Astrocyte (in vitro differentiated cells and primary cell): ENCODE results near the gene PANX2. TPM values are rescaled to one million over a fixed set of nuclear protein-coding genes. Genes with fewer than 3 reads are reported as not detected.

Experiments
- DNase-seq: peaks from one replicate; pipeline ENCODE4 v3.0.0-alpha.2; 2010; ENCODE audit warnings: low read depth
- FAIRE-seq: peaks from 2 replicates; lab custom pipeline; 2011; peaks lifted over from hg19 to GRCh38; lab: Jason Lieb, UNC
- H2AFZ ChIP-seq: 2 replicates; pipeline ENCODE4 v1.6.0; 2012; ENCODE audit warnings: low read depth, low read length, inconsistent platforms
- H3K27ac ChIP-seq: 2 replicates; pipeline ENCODE4 v1.5.1; 2011; ENCODE audit warnings: low read depth, low read length, inconsistent platforms
- H3K27me3 ChIP-seq: 2 replicates; pipeline ENCODE4 v1.6.0; 2011; ENCODE audit warnings: low read length, inconsistent platforms; ENCODE audit not compliant: insufficient read depth
- H3K36me3 ChIP-seq: 2 replicates; pipeline ENCODE4 v1.5.1; 2011; ENCODE audit warnings: low read length, inconsistent platforms; ENCODE audit not compliant: insufficient read depth
- H3K4me1 ChIP-seq: 2 replicates; pipeline ENCODE4 v1.5.1; 2011; ENCODE audit warnings: low read length, inconsistent platforms; ENCODE audit not compliant: insufficient read depth
- H3K4me2 ChIP-seq: 2 replicates; pipeline ENCODE4 v1.6.0; 2012; ENCODE audit warnings: low read length, inconsistent platforms
- H3K4me3 ChIP-seq: 2 replicates; pipeline ENCODE4 v1.5.1; 2011; ENCODE audit warnings: low read depth, mild to moderate bottlenecking, low read length, inconsistent platforms; ENCODE audit not compliant: insufficient read depth
- H3K79me2 ChIP-seq: 2 replicates; pipeline ENCODE4 v1.6.0; 2012; ENCODE audit warnings: mild to moderate bottlenecking, low read length, inconsistent platforms; ENCODE audit not compliant: insufficient read depth
- H3K9ac ChIP-seq: 2 replicates; pipeline ENCODE4 v1.6.0; 2012; ENCODE audit warnings: mild to moderate bottlenecking, low read length, inconsistent platforms
- H3K9me3 ChIP-seq: 2 replicates; pipeline ENCODE4 v1.5.1; 2012; ENCODE audit warnings: low read depth, mild to moderate bottlenecking, low read length, inconsistent platforms; ENCODE audit not compliant: insufficient read depth
- H4K20me1 ChIP-seq: 2 replicates; pipeline ENCODE4 v1.6.0; 2012; ENCODE audit warnings: low read length, inconsistent platforms; ENCODE audit not compliant: insufficient read depth
- H3K27ac Mint-ChIP-seq: one replicate; pipeline ENCODE4 v1.8.0; 2021; ENCODE audit warnings: mild to moderate bottlenecking, mixed read lengths; ENCODE audit not compliant: unreplicated experiment
- H3K27me3 Mint-ChIP-seq: one replicate; pipeline ENCODE4 v1.8.0; 2021; ENCODE audit warnings: low read depth, mixed read lengths; ENCODE audit not compliant: unreplicated experiment
- H3K36me3 Mint-ChIP-seq: one replicate; pipeline ENCODE4 v1.8.0; 2021; ENCODE audit warnings: low read depth, mixed read lengths; ENCODE audit not compliant: unreplicated experiment
- H3K4me1 Mint-ChIP-seq: one replicate; pipeline ENCODE4 v1.8.0; 2021; ENCODE audit warnings: low read depth, mixed read lengths; ENCODE audit not compliant: unreplicated experiment
- H3K4me3 Mint-ChIP-seq: one replicate; pipeline ENCODE4 v1.8.0; 2021; ENCODE audit warnings: mild to moderate bottlenecking, moderate library complexity, mixed read lengths; ENCODE audit not compliant: unreplicated experiment
- H3K9me3 Mint-ChIP-seq: one replicate; pipeline ENCODE4 v1.8.0; 2021; ENCODE audit warnings: mild to moderate bottlenecking, mixed read lengths; ENCODE audit not compliant: unreplicated experiment
- CTCF ChIP-seq: IDR thresholded peaks from 2 replicates; pipeline ENCODE4 v1.5.1; 2011; ENCODE audit warnings: low read depth, mild to moderate bottlenecking, inconsistent platforms, low read length, moderate library complexity; ENCODE audit not compliant: insufficient read depth
- EZH2 ChIP-seq: IDR thresholded peaks from 2 replicates; pipeline ENCODE4 v1.6.1; 2012; ENCODE audit warnings: mild to moderate bottlenecking, low read length, inconsistent platforms; ENCODE audit not compliant: insufficient read depth
- total RNA-seq: library from RNA; stranded (reverse); gene quantifications from 2 replicates; pipeline ENCODE4 v1.2.1, GENCODE V29; 2021

PANX2 gene
- total RNA-seq, 1 donor from 2014 or later, result 2.3 TPM

DNA sequence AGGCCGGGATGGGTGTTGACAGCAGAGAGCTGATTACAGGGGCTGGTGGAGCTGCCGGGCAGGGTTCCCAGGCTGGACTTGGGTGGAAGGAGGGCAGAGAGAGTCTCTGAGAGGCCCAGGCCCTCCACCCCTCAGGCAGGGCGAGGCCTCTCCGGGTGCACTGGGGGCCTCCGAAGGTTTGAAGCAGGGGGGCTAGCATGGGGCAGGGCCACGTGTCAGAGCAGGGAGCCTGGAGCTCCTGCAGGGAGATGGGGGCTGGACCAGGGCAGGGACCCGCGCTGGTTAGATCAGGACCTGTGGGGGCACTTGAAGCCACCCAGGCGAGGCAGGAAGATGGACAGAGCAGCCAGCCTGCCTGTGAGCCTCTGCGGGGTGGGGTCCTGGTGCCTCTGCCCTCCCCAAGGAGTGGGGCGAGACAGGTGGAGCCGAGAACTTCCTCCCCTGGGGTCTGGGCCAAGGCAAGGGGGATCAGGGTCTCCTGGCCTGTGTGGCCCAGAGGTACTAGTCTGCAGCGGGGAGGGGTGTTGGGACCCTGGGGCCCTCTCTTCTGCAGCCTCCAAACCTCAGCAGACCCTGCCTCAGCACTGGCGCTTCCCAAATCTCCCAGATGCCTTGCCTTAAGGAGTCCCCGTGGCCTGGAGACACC, 911 bp downstream of the PANX2 start:
- DNase-seq, result no peak
- no peaks in the 10 kb centered on the region for H3K4me1 ChIP-seq
- no peak overlapping the region for H3K4me3 ChIP-seq
- peak overlapping the region; percentile 76 for H3K4me2 ChIP-seq
- no peaks in the 10 kb centered on the region for H3K36me3 ChIP-seq
- H3K36me3 Mint-ChIP-seq, result no peaks in the 10 kb centered on the region
- no peak overlapping the region for H3K9ac ChIP-seq
- H3K9me3 Mint-ChIP-seq, result no peaks in the 10 kb centered on the region
- no peaks in the 10 kb centered on the region for H4K20me1 ChIP-seq
- peaks cover 23% of the 10 kb centered on the region for H3K27me3 Mint-ChIP-seq
- no peak overlapping the region for H3K27ac ChIP-seq
- H3K27me3 ChIP-seq, result peaks cover 8% of the 10 kb centered on the region
- FAIRE-seq, result no peak
- H2AFZ ChIP-seq, result no peak overlapping the region
- no peak overlapping the region for H3K27ac Mint-ChIP-seq
- no peaks in the 10 kb centered on the region for H3K79me2 ChIP-seq
- peak overlapping the region; percentile 83 for H3K4me3 Mint-ChIP-seq
- no peaks in the 10 kb centered on the region for H3K4me1 Mint-ChIP-seq
- no peaks in the 10 kb centered on the region for H3K9me3 ChIP-seq
- TF ChIP-seq EZH2 (no peak), CTCF (no peak)

DNA sequence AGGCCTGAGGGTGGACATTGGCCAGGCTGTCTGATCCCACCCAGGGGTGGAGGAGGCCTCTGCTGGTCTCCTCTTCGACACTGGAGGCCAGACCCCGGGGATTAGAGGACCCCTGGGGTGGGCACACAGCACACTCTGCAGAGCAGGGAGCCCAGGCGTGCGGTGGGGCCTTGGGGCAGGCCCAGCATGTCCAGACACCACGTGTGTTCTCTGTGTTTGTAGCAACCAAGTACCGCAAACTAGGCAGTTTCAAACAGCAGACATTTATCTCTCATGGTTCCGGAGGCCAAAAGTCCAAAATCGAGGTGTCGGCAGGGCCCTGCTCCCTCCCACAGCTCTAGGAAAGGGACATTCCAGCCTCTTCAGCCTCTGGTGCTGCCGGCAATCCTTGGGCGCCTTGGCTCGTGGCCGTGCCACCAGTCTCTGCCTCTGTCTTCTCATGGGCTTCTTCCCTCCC, 1.5 kb downstream of the PANX2 start:
- no peak overlapping the region for H3K27ac Mint-ChIP-seq
- H3K4me3 Mint-ChIP-seq, result peak overlapping the region; percentile 57
- Histone ChIP-seq H3K9ac (no peak overlapping the region), H3K27me3 (peaks cover 8% of the 10 kb centered on the region), H2AFZ (no peak overlapping the region), H3K4me3 (no peak overlapping the region), H4K20me1 (no peaks in the 10 kb centered on the region), H3K36me3 (no peaks in the 10 kb centered on the region), H3K9me3 (no peaks in the 10 kb centered on the region), H3K4me1 (no peaks in the 10 kb centered on the region), H3K79me2 (no peaks in the 10 kb centered on the region), H3K27ac (no peak overlapping the region), H3K4me2 (no peak overlapping the region)
- H3K27me3 Mint-ChIP-seq, result peaks cover 23% of the 10 kb centered on the region
- TF ChIP-seq CTCF (no peak), EZH2 (no peak)
- no peaks in the 10 kb centered on the region for H3K9me3 Mint-ChIP-seq
- H3K36me3 Mint-ChIP-seq, result peaks cover 1% of the 10 kb centered on the region
- FAIRE-seq (no peak), DNase-seq (no peak)
- H3K4me1 Mint-ChIP-seq, result no peaks in the 10 kb centered on the region

- Mint-ChIP-seq H3K27me3 (peaks cover 24% of the 10 kb centered on the region), H3K27ac (no peak overlapping the region), H3K36me3 (peaks cover 2% of the 10 kb centered on the region), H3K4me1 (no peaks in the 10 kb centered on the region), H3K4me3 (no peak overlapping the region), H3K9me3 (no peaks in the 10 kb centered on the region)
- Histone ChIP-seq H3K9ac (no peak overlapping the region), H3K4me1 (no peaks in the 10 kb centered on the region), H3K27me3 (peaks cover 8% of the 10 kb centered on the region), H3K79me2 (no peaks in the 10 kb centered on the region), H4K20me1 (no peaks in the 10 kb centered on the region), H3K9me3 (no peaks in the 10 kb centered on the region), H2AFZ (no peak overlapping the region), H3K27ac (no peak overlapping the region), H3K36me3 (no peaks in the 10 kb centered on the region), H3K4me3 (no peak overlapping the region), H3K4me2 (no peak overlapping the region)
- no peak for DNase-seq
- FAIRE-seq, result no peak
- no peak for TF ChIP-seq CTCF
Measured at GRCh38 chr22:50173311-50173982, 2.9 kb downstream of the PANX2 start.
